ENCODE data around the gene SLC25A33.

DNA sequence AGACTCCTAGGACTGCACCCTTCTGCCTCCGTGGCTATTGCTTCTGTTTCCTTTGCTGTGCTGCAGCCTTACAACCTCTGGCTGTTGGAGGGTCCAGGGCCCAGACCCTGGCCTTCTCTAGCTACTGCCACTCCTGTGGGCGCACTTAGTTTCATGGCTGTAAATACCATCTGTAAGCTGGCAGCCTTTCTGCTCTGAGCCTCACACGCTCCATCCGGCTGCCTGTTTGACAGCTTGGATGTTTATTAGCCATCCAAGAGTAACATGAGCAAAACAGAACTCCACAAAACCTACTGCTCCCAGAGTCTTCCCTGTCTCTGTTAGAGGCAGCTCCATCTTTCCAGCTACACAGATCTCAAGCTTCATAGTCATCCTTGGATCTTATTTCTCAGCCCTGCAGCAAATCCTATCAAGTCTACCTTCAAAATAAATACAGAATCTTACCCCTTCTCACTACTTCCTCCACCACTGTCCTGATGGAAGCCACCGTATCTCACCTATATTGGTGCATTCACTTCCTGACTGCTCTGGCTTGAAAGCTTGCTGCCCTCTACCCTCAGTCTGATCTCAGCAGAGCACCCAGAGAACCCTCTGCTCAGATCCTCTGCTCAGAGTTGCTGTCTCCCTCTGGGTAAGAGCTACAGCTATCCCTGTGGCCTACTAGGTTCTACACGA, 19.1 kb downstream of the SLC25A33 start:
- TF ChIP-seq CTCF (IDR thresholded peaks at IDR 0.05), result no peak
- TF ChIP-seq POLR2A (IDR thresholded peaks at IDR 0.05), result no peak

Data from adrenal gland (tissue), 5 donors.